Activated T-cell treated with anti-CD3 and anti-CD28 coated beads for 4 hours (primary cell): Measurements from ENCODE around the gene CDC7.
"Not testable (repeated sequence)": the region's sequence is repeated elsewhere in the genome, so short reads cannot be mapped to it uniquely, and the experiment has no call there.

ENCODE experiments used
- DNase-seq: peaks from one replicate; pipeline ENCODE4 v3.0.0-alpha.2; 2020

CDC7 gene

DNA sequence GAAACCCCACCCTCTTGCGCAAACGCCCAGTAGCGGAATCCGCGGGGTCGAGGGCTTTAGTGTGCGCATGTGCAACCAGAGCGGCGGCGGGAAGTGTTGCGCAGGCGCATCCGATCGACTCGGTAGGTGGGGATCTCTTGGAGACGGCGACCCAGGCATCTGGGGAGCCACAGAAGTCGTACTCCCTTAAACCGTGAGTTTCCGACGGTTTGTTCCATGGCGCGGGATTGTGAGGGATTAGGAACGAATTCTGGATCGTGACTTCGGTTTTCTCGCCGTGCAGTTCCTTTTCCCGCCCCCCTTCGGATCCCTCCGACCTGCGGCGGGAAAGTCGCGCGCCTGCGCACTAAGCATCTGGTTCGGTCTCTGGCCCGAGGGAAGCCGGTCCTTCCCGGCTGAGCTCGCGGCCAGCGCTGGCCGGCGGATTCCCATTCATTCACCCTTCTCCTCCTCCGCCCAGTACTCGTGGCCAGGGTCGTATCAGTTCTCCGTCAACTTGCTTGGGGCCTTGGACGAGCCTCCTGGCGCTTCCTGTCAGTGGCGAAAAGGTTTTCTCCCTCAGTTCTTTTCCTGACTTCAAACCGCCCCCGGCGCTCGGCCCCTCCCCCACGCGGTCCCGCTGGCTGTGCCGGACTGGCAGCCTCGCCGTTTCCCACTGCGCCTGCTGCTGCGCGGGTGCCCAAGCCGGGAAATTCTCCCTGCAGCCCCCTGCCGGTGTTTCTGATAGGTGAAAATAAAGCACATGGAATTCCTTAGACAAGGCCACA is at the start of gene CDC7:
CDC7 (plus strand) TSS at position 96 of the 767 bp plus-strand sequence. CDS start 866 bp downstream, outside the sequence.
- DNase-seq, result peak; percentile 83

DNA sequence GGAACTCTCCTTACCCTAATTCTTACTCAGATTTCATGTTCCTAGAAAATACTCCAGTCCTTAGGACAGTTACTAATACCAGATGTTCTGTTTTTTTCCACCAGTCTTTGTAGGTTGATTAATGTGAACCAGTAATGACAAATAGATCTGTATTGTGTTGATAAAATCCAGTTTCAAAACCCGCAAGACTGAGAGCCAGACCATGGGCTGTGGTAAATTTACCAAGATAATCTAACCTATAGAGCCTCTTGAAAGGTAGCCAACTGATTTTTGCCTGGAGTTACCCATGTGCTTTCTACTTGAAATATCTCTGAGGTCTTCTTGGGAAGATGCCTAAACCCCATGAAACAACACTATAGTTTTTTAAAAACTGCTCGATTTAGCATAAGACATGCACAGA is 46.5 kb upstream of the CDC7 start:
- DNase-seq, result no peak

DNA sequence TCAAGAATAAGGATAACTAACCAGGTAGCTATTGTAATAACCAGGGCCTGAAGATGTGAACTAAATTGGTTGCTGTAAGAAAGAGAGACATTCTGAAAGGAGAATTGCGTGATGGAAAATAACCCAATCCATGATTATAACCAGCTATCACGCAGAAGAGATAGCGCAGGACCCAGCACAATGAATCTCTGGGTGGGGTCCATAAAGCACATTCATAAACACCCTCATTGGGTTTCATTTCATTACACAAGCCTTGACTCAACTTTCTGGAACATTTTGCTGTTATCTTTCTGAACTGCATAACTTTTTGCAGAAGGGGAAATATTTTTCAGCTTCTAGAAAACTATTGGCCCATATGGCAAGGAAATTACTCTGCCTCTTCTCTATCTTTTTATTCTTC is 45.3 kb upstream of the CDC7 start:
- no peak for DNase-seq

DNA sequence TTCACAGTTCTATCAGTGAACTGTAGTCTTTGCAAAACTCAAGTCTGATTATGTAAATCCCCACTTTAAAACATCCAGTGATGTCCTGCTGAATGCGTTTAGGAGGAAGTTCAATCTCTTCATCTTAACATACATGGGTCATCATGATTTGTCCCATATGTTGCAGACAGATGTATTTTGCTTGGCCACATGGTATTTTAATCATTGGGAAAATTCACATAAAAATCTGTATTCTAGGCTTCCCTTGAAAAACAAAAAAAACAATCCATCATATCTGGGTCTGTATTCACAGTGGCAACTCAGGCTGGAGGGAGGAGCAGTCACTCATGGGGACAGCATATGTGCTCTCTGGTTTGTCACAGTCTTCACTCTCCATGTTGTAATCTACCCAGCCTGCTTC is 44.8 kb upstream of the CDC7 start:
- no peak for DNase-seq

DNA sequence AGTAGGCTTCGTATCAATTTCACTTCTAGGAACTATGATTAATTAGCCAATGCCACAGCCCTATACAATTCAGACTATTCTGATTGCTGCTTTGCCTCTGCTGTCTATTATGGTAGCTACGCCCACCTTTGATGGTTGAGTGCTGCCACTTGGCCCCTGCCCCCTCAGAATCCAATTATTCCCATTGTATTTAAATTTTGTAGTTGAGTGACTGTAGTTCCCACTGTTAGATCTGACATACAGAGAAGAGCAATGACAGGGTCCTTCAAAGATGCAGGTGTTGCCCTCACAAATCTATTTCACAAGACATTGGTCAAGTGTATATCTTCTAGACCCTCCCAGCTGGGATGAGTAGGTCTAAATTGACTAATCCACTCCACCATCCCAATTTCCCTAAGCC is 35.3 kb upstream of the CDC7 start:
- not testable (repeated sequence) for DNase-seq

DNA sequence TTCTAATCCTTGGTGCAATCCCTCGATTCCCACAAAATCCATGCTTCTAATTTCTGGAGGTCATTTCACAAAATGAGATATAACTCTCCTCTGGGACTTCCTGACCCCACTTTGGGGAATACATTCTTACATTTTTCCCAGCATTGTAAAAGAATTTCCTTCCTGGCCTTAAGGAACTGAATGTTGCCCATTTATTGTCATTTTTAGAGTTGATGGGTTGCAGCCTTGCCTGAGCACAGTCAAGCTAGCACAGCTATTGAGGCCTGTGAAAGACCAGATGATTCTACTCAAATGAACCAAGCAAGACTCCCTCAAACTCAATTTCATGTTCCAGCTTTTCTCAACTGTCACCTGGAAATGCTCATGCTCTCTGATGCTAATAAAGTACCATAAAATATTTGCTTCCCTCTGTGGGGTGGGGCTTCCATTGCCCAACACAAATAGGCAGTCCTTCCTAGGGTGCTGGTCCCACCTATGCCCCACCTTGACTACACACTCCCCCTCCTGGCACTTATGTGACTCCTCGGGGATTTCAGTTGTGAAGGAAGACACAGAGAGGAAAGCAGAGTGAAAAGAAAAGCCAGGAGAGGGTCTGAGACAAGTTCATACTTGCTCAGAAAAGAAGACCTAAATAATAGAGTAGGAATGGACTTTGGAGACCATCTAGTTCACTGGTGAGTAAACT is 24.0 kb upstream of the CDC7 start:
- DNase-seq, result no peak

DNA sequence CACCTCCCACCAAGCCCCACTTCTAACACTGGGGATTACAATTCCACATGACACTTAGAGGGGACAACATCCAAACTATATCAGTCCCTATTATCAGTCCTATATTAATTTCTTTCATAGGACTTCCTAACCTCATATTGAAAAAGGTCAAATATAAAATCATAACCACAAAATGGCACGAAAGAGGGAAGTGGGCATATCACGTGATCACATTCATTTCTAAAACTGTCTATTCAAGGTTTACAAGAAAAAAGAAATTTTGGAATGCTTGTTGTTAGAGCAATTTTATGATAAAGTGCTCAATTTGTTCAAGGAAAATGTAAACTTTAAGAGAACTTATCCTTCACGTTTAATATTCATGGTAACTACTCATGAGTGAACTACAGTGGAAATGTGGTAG is 13.2 kb upstream of the CDC7 start:
- no peak for DNase-seq

DNA sequence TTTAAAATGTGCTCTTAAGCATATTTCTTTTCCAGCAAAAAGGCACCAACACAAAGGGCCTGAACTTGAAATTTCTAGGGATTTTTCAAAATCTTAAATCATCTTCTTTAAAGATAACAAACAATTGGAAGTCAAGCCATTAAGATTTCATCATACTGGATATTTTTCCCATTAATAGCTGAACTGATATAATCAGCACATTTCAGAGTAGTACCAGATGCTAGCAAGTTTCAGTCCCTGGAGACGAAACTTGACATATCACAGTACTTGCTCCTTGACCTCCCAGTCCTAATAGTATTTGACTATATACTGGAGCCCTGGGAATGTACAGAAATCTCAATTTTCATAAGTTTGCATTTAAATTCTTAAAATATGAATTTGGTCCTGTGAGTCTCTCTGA is 10.2 kb upstream of the CDC7 start:
- DNase-seq, result no peak

DNA sequence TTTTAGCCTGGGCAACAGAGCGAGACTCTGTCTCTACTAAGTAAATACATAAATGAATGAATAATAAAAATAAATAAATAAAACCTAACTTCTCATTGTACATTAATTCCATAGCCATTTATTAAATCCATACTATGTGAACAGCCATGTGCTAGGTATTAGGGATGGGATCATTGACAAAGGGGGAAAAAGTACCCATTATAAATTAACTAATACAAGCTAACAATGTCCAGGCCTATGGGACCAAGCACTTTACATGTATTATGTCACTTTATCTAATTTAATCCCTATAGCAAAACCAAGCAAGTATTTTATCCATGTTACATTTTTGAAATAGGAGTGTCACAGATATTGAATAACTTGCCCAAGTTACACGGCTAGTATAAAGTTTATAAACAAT is 2.6 kb upstream of the CDC7 start:
- no peak for DNase-seq

DNA sequence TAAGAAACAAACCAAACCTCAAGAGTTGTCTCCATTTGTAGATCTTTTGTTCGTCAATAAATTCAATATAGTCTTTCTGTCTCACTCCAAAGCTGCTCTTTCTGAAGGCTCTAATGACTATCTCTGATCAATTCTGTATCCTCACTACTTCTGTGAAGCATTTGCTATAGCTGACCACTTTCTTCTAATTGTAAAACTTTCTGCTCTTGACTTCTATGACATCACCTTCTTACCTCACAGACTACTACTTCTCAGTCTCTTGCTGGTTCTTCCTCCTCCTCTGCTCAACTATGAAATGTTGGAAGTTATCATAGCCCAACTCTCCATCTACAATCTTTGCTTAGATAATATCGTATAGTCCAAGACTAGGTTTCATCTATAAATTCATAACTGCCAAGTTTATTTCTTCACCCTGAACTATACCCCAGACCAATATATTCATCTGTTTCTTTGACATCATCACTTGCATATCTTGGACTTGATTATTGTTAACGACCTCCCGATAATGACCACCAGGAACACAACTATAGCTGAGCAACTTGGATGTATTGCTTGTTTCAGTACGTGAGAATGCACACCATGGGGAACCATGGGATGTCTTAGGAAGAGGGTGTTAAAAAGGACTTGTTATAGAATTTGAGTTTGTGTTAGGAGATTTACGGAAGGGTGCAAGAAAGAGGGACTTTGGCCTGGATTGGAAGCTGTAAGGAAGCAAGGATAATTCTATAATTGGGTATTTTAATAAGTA is 2.0 kb upstream of the CDC7 start:
- no peak for DNase-seq

DNA sequence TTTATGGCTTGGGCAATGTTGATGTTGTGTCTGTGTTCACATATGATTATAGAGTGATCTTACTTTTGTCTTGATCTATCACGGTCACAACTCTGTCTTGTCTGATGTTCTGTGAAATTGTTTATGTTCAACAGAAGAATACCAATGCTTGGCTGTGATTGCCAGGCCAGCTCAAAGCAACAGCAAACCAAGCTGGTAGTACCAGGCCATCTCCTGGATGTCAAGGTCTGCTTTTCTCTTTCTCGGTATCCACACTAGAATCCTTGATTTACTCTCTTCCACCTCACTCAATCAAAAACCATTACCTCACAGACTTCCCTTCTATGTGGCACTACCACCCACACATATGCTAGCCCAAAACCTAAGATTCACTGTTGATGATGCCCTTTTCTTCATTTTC is 1.3 kb upstream of the CDC7 start:
- DNase-seq, result no peak

DNA sequence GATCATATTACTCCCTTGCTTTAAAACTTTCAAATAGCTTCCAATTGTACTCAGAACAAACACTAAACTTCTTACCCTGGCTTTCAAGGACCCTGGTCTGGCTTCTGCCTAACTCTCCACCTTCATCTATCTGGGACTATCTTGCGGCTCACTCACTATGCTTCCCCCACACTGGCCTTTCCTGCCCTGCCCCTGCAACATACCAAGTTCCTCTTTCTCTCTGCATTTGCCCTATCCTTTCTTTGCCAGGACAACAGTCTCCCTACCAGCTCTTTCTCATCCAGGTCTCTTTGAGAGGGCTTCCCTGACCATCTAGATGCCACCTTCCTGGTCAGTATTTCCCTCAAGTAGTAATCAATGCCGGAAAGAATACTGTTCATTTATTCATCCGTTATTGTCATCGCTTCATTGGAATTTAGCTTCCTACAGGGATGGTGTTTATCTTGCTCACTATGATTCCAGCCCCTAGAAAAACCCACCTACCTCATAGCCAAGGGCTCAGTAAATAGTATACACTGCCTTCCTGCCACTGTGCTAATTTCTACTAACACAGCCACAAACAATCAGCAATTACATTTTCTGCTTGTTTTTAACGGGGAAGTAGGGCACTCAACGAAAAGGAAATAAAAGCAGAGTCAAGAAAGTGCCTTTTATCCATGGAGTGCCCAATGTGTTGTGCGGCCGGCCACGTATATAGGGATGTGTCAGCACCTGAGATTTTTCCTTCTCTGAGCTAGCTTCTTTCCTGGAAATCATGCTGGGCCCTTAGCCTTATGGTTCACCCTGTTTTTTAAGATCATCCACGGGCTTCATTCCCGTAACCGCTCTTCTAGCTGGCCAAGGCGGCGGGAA is 521 bp upstream of the CDC7 start:
- no peak for DNase-seq

DNA sequence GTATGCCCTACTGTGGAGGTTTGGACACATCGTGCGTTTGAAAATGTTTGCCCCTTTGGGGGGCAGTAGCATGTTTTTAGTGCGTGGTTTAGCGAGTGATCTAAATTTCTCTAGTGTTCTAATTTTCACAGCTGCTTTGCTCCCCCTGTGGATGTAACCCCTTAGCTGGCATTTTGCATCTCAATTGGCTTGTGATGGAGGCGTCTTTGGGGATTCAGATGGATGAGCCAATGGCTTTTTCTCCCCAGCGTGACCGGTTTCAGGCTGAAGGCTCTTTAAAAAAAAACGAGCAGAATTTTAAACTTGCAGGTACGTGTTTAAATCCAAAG is 836 bp downstream of the CDC7 start:
- no peak for DNase-seq

DNA sequence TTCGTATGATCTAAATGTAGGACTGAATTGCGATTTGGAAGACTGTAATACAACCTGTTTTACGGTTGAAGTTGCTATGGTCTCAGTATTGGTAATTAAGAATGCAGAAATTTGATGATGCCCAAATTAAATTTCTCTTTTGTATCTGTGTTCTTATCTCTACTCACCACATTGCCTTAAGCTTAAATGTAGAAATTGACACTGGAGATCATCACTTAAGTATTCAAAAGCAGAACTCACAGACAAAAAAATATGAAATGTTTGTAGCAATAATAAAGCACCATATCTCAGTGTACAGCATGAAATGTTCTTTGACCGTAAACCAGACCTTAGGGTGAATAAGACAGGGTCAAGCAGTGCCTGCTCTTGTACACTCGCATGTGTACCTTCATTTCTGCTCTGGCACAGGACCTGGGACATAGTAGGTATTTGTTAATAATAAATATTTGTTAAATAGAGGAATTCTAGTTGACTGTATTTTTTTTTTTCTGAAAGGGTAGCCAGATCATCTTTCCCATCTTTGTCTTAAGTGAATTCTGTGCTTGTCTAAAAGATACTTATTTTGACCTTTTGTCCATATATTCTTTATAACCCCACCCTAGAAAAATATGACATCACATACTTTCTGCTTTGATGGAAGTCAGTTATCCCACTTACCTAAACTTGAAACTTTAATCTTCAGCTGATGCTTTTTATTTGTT is 1.5 kb downstream of the CDC7 start:
- no peak for DNase-seq

DNA sequence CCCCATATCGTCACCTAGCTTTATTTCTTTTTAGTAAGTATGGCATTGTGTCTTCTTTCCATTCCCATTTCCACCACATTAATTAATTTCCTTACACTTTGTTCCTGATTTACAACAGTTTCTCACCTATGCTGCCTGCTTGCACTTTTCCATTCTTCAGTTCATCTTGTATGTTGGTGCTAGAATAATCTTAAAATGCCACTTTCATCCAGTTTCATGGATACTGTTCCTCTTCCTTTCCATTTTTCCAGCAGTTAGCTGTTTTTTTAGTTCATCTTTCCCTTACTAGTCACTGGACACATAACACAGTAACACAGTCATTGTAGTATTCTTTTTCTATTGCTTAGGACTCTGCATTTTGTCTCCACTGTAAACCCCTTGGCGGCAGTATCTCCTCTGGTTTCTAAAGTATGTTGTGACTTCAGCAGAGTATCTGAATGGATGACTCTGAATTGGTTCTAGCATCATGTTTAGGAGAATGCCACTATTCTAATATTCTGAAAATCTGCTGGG is 2.1 kb downstream of the CDC7 start:
- no peak for DNase-seq

DNA sequence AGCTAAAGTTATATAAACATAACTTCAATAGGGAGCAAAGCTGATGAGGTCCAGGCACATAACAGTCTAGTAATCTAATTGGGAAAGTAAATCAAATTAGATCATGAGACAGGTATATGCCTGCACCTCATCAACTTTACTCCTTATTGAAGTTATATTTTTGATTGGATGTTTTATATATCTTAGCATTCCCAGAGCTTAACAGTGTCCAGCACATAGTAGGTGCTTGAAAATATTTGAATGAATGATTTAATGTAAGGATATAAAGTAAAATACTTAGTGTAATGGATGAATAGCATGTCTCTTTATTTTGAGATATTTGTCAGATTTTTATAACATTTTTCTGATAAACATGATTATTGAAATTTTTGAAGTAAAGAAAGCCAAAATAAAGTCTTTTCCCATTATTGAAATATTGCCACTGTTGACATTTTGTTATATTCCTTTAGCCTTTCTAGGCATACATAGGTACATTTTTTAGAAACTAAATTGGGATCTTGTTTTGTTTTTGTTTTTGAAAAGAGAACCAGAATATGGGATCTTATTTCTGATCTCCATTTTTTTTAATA is 2.8 kb downstream of the CDC7 start:
- no peak for DNase-seq

DNA sequence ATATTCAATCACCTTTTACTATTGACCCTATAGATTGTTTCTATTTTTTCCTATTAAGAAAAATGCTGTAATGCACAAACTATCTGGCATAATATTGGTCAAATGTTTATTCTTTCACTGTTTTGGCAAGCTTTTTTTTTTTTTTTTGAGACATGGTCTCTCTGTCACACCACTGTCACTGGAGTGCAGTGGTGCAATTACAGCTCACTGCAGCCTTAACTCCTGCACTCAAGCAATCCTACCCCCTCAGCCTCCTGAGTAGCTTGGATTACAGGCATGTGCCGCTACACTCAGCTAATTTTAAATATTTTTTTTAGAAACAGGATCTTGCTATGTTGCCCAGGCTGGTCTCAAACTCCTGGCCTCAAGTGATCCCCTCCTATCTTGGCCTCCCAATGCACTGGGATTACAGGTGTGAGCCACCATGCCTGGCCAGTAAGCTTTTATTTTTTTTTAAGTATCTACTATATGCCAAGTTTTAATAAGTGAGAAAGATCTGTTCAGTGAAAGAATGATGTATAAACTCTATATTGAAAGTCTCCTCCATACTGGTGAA is 3.4 kb downstream of the CDC7 start:
- DNase-seq, result no peak

DNA sequence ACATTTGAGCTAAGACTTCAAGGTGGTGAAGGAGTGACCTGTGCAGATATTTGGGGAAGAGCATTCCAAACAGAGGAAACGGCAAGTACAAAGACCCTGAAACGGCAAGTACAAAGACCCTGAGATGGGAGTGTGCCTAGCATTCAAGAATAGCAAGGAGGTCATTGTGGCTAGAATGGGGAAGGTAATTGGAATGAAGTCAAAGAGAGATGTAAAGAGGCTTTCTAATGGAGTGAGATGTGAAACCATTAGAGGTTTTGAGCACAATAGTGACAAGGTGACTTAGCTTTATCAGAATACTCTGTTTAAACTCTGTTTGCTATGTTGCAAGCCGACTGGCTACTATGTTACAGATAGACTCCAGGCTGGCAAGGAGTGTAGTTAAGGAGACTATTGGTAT is 4.4 kb downstream of the CDC7 start:
- DNase-seq, result no peak

DNA sequence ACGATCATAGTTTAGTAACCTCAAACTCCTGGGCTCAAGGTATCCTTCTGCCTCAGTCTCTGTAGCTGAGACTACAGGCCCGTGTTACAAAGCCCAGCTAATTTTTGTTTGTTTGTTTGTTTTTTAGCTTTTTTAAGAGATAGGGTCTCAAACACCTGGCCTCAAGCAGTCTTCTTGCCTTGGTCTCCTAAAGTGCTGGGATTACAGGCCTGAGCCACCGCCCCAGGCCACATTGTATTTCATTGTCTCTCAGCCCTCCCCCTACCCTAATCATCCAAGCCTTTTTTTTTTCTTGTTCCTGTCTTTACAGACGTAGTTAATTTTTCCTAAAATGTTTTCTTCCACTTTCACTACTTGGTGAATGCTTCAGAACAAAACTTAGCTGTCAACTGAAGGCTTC is 5.4 kb downstream of the CDC7 start:
- DNase-seq, result no peak

DNA sequence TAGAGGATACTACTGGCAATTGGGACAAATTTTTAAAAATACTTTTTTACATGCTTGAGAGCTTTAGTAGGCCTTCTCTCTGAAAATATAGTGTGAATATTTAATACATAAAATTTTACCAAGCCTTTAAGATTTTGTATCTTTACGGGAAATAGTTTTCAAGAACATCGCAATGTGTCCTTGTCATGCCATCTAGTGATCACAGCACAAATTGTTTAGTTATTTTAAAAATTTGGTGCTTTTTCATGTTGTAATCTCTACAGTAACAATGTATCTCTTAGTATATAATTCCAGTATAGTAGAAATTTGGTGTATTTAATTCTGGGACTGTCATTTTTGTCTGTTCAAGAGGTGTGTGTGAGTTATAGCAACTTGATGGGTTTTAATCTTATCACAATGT is 6.7 kb downstream of the CDC7 start:
- no peak for DNase-seq

DNA sequence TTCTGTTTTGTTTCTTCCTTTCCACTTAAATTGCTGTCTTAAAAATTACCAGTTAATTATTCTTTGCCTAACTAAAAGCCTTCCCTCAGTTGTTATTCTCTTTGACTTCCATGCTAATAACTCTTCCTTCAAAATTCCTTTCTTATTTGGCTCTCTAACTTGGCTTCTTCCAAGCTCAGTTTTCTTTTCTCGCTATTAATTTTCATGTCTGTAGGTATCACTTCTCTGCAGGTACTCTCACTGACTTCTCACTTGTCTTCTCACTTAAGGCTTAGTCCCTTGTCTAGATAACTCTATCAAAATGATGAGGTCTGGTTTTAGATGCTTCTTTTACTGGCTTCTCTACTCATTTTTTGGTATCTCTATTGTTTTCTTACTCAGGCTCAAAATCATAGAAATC is 10.1 kb downstream of the CDC7 start:
- DNase-seq, result no peak

DNA sequence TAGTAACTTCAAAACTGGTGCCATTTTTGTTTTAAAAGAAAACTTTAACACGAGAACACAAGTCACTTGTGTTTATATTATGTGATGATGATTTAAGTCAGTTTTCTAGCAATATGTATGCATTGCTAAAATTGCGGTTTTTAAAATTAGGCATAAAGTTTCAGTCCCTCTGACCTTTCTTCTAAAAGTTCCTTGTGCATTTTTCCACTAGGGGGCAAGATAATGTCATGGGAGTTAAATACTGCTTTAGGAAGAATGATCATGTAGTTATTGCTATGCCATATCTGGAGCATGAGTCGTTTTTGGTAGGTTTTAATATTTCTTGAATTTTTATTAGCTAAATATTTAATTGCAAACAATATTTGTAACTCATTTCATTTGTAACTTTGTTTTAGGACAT is 10.7 kb downstream of the CDC7 start:
- no peak for DNase-seq
